Brain microvascular endothelial cell (primary cell): ENCODE data around the gene POLR2A.

Source experiments
- DNase-seq: peaks from one replicate; pipeline ENCODE4 v3.0.0-alpha.2; 2020
- H3K27ac ChIP-seq: fragments of 250-450 bp; sonication (Bioruptor Pico); 2 replicates; pipeline ENCODE4 v1.5.1; 2020; ENCODE audit warnings: mild to moderate bottlenecking, moderate library complexity
- H3K27me3 ChIP-seq: fragments of 250-450 bp; sonication (Bioruptor Pico); replicated peaks from 2 replicates; pipeline ENCODE4 v1.5.1; 2020; ENCODE audit warnings: mild to moderate bottlenecking
- H3K36me3 ChIP-seq: fragments of 250-450 bp; sonication (Bioruptor Pico); replicated peaks from 2 replicates; pipeline ENCODE4 v1.5.1; 2020; ENCODE audit warnings: mild to moderate bottlenecking
- H3K4me3 ChIP-seq: 2 replicates; pipeline ENCODE4 v1.5.1; 2011; ENCODE audit warnings: low read depth, mild to moderate bottlenecking, control low read depth, low read length, moderate library complexity
- CTCF ChIP-seq: IDR thresholded peaks from 2 replicates; pipeline ENCODE4 v1.5.1; 2011; ENCODE audit warnings: low read depth, mild to moderate bottlenecking, moderate library complexity, low read length, control low read depth, inconsistent platforms; ENCODE audit errors: missing control alignments
- in situ Hi-C: cut with HindIII; loops from 2 replicates; pipeline ENCODE4 v1.10.0; 2017; ENCODE audit warnings: low sequenced_read_pairs, low pct_ligation_motif_present

POLR2A gene

GRCh38 chr17:7438656-7439460 is 45.3 kb upstream of the POLR2A start:
- Histone ChIP-seq H3K4me3 (no peak overlapping the region), H3K27ac (no peak overlapping the region), H3K36me3 (no peaks in the 10 kb centered on the region), H3K27me3 (peaks cover 23% of the 10 kb centered on the region)
- TF ChIP-seq CTCF, result no peak
- in situ Hi-C loops, result no loop called here
- no peak for DNase-seq

- no peak for TF ChIP-seq CTCF
- Histone ChIP-seq H3K27me3 (peaks cover 23% of the 10 kb centered on the region), H3K4me3 (peak within 1 kb of the TSS; percentile 35), H3K27ac (no peak within 1 kb of the TSS), H3K36me3 (no peaks in the 10 kb centered on the region)
- in situ Hi-C loops, result no loop called here
- no peak for DNase-seq
These were observed 44.6 kb upstream of the POLR2A start, which contains the start of gene FGF11 for GRCh38 chr17:7439462-7440112. Gene FGF11, plus strand, starts transcription at chr17:7439512. Its CDS starts 109 bp downstream, at chr17:7439621.

DNA sequence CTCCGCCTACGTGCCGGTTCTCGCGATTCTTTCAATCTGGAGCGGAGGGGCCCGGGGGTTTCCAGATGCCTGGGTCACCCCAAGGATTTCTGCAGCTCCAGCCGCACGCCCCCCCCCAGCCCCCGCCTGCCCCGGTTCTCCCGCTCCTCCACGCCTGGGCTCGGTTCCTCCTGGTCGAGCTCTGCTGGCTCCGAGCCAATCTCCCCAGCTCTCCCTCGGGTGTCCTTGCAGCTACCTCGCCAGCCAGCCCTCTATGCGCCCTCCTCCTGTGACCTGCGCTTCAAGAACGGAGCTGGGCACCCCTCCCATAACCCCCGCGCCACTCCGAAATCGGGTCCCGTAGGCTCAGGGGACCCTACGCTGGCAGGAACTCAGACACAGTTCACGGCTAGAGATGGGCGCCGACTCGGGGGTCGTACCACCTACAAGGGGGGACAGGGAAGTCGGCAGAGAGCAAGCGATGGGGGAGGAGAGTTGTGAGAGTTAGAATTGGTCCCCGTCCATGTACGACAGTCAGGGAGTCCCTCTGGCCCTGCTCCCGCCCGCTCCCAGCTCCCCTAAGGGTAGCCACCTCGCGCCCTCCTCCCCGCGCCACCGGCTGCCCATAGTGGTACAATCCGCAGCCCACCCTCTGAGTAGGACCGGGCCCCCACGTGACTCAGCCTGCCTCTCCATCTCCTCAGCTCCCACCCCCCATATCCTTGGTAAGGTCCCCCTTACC is 43.9 kb upstream of the POLR2A start:
- H3K27ac ChIP-seq, result no peak overlapping the region
- in situ Hi-C loops, result no loop called here

DNA sequence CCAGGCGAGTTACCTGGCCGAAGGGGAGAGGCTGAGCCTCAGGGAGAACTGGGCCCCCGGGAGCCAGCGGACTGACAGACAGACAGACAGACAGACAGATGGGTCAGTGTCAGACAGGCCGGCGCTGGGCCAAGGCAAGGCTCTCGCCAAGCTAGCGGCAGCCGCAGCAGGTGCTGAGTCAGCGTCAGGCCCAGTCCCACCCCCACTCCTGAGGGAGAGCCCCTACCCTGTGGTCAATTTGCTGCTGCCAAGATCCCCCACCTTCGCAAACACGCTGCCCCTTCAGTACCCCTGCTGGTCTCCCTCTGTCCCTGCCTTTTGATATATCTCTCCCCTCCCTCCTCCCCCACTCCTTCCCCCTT is 43.4 kb upstream of the POLR2A start:
- no peak for DNase-seq
- TF ChIP-seq CTCF, result no peak
- H3K4me3 ChIP-seq, result peak overlapping the region; percentile 3
- in situ Hi-C loops, result no loop called here
- peaks cover 25% of the 10 kb centered on the region for H3K27me3 ChIP-seq
- H3K36me3 ChIP-seq, result no peaks in the 10 kb centered on the region
- H3K27ac ChIP-seq, result no peak overlapping the region

More for the DNA sequence above, 43.9 kb upstream of the POLR2A start:
- no peak for TF ChIP-seq CTCF
- peaks cover 23% of the 10 kb centered on the region for H3K27me3 ChIP-seq
- peak overlapping the region; percentile 35 for H3K4me3 ChIP-seq
- no peak for DNase-seq
- no peaks in the 10 kb centered on the region for H3K36me3 ChIP-seq

DNA sequence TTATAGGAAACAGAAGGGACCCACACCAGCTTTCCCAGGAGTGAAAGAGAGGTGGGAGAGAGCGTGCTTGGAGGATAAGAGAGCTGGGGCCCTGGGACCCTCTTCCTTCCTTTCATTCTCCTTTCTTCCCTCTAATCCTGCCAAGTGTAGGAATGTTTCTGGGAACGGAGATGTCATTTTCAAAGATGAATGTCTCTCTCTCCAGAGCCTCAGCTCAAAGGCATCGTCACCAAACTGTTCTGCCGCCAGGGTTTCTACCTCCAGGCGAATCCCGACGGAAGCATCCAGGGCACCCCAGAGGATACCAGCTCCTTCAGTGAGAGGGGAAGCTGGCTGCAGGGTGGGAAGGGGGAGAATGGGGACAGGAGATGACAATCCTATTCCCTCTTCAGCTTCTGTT is 42.9 kb upstream of the POLR2A start:
- DNase-seq, result no peak
- Histone ChIP-seq H3K4me3 (no peak overlapping the region), H3K27ac (no peak overlapping the region), H3K27me3 (peaks cover 29% of the 10 kb centered on the region), H3K36me3 (no peaks in the 10 kb centered on the region)
- in situ Hi-C loops, result no loop called here
- TF ChIP-seq CTCF, result no peak
